HEK293 (cell line): ENCODE measurements around the gene DCAF8.

Source experiments
- HOXC10 ChIP-seq: sonication (generic); formaldehyde crosslinking; IDR thresholded peaks from 2 replicates; pipeline ENCODE4 v1.8.1; 2023; ENCODE audit warnings: mild to moderate bottlenecking, missing genetic modification reagents
- PATZ1 ChIP-seq: fragments of 450-650 bp; formaldehyde crosslinking; IDR thresholded peaks from 2 replicates; pipeline ENCODE4 v1.5.1; 2016; ENCODE audit warnings: missing biosample characterization, missing genetic modification characterization
- YY1 ChIP-seq: fragments of 450-650 bp; formaldehyde crosslinking; IDR thresholded peaks from 2 replicates; pipeline ENCODE4 v1.5.1; 2018; ENCODE audit warnings: missing biosample characterization, missing genetic modification characterization
- ZBTB20 ChIP-seq: fragments of 450-650 bp; formaldehyde crosslinking; IDR thresholded peaks from 2 replicates; pipeline ENCODE4 v1.5.1; 2016; ENCODE audit warnings: missing biosample characterization, missing genetic modification characterization
- ZFP3 ChIP-seq: fragments of 450-650 bp; formaldehyde crosslinking; IDR thresholded peaks from 2 replicates; pipeline ENCODE4 v1.5.1; 2016; ENCODE audit warnings: low read depth, missing biosample characterization, missing genetic modification characterization
- ZNF112 ChIP-seq: fragments of 450-650 bp; formaldehyde crosslinking; IDR thresholded peaks from 2 replicates; pipeline ENCODE4 v1.5.0; 2017; ENCODE audit warnings: missing biosample characterization, missing genetic modification characterization
- ZNF132 ChIP-seq: fragments of 450-650 bp; formaldehyde crosslinking; IDR thresholded peaks from 2 replicates; pipeline ENCODE4 v1.5.1; 2017; ENCODE audit warnings: missing biosample characterization, missing genetic modification characterization, borderline replicate concordance
- ZNF146 ChIP-seq: fragments of 450-650 bp; formaldehyde crosslinking; IDR thresholded peaks from 2 replicates; pipeline ENCODE4 v1.5.1; 2016; ENCODE audit warnings: missing biosample characterization, missing genetic modification characterization
- ZNF155 ChIP-seq: fragments of 450-650 bp; formaldehyde crosslinking; IDR thresholded peaks from 2 replicates; pipeline ENCODE4 v1.5.1; 2016; ENCODE audit warnings: missing biosample characterization, missing genetic modification characterization
- ZNF2 ChIP-seq: fragments of 450-650 bp; formaldehyde crosslinking; IDR thresholded peaks from 2 replicates; pipeline ENCODE4 v1.5.1; 2016; ENCODE audit warnings: missing biosample characterization, missing genetic modification characterization
- ZNF211 ChIP-seq: fragments of 450-650 bp; formaldehyde crosslinking; IDR thresholded peaks from 2 replicates; pipeline ENCODE4 v1.5.1; 2016; ENCODE audit warnings: low read depth, missing biosample characterization, missing genetic modification characterization
- ZNF23 ChIP-seq: fragments of 450-650 bp; formaldehyde crosslinking; IDR thresholded peaks from 2 replicates; pipeline ENCODE4 v1.5.1; 2016; ENCODE audit warnings: missing biosample characterization, missing genetic modification characterization, borderline replicate concordance
- ZNF248 ChIP-seq: fragments of 450-650 bp; formaldehyde crosslinking; IDR thresholded peaks from 2 replicates; pipeline ENCODE4 v1.5.1; 2017; ENCODE audit warnings: missing biosample characterization, missing genetic modification characterization
- ZNF350 ChIP-seq: fragments of 450-650 bp; formaldehyde crosslinking; IDR thresholded peaks from 2 replicates; pipeline ENCODE4 v1.5.0; 2017; ENCODE audit warnings: missing biosample characterization, mild to moderate bottlenecking, missing genetic modification characterization
- ZNF394 ChIP-seq: fragments of 450-650 bp; formaldehyde crosslinking; IDR thresholded peaks from 2 replicates; pipeline ENCODE4 v1.5.1; 2016; ENCODE audit warnings: missing biosample characterization, missing genetic modification characterization, mild to moderate bottlenecking, moderate library complexity, borderline replicate concordance
- ZNF580 ChIP-seq: fragments of 450-650 bp; formaldehyde crosslinking; IDR thresholded peaks from 2 replicates; pipeline ENCODE4 v1.5.1; 2016; ENCODE audit warnings: missing biosample characterization, missing genetic modification characterization
- ZNF621 ChIP-seq: fragments of 450-650 bp; formaldehyde crosslinking; IDR thresholded peaks from 2 replicates; pipeline ENCODE4 v1.5.1; 2017; ENCODE audit warnings: missing biosample characterization, missing genetic modification characterization
- ZNF654 ChIP-seq: fragments of 450-650 bp; formaldehyde crosslinking; IDR thresholded peaks from 2 replicates; pipeline ENCODE4 v1.5.1; 2016; ENCODE audit warnings: low read depth, missing biosample characterization, missing genetic modification characterization
- ZSCAN18 ChIP-seq: fragments of 450-650 bp; formaldehyde crosslinking; IDR thresholded peaks from 2 replicates; pipeline ENCODE4 v1.5.1; 2016; ENCODE audit warnings: missing biosample characterization, missing genetic modification characterization
- TF ChIP-seq, protein P1 (sequence below): fragments of 450-650 bp; formaldehyde crosslinking; IDR thresholded peaks from 2 replicates; pipeline ENCODE4 v1.5.1; 2017; ENCODE audit warnings: missing biosample characterization, missing genetic modification characterization
- TF ChIP-seq, protein P2 (sequence below): fragments of 450-650 bp; formaldehyde crosslinking; IDR thresholded peaks from 2 replicates; pipeline ENCODE4 v1.5.1; 2016; ENCODE audit warnings: missing biosample characterization, missing genetic modification characterization

DCAF8 gene

DNA sequence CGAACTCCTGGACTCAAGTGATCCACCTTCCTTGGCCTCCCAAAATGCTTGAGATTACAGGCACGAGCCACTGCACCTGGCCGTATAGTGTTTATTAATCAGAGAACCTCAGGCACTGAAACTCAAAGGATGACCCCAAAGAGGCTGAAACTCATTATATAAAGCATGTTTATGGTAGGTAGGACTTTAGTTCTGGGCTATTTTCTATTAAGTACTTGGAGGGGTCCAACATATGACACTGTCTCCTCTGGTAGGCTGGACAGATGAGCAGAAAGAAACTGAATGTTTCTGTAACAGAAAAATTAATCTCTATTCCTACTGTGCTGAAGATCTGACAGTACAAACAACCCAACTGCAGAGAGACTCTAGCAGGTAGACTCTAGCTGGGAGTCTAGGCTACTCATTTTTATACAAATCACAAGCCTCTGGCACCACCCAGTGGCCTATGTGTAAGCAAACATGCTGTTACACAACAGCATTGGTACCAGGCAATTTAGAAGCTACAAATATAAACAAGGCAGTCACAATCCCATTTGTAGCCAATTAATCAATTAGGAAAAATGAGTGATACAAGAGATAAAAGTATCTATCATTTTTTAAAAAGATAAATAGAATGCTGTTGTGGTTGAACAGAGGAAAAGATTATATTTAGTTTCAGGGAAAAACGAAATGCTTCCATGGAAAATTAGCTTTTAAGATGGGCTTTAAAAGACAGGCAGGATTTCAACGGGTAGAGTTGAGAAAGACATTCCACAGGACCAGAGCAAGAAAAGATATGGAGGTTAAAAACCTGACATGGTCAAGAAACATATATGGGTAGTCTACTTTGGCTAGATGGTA lies 10.4 kb downstream of the DCAF8 start (continued):
- TF ChIP-seq ZNF350 (tag by site-specific recombination) (no peak), ZBTB20 (tag by site-specific recombination) (no peak), ZNF155 (tag by site-specific recombination) (no peak), ZNF146 (tag by site-specific recombination) (no peak), ZNF580 (tag by site-specific recombination) (no peak), ZNF132 (tag by site-specific recombination) (no peak), ZNF248 (no peak), ZNF211 (tag by site-specific recombination) (no peak), YY1 (tag by site-specific recombination) (no peak), ZSCAN18 (tag by site-specific recombination) (no peak), ZNF621 (no peak), PATZ1 (no peak), HOXC10 (no peak), ZNF112 (no peak), ZFP3 (tag by site-specific recombination) (no peak), ZNF394 (tag by site-specific recombination) (peak; percentile 42; the same call in 1 of the 2 replicates), ZNF23 (tag by site-specific recombination) (no peak), ZNF2 (tag by site-specific recombination) (peak; percentile 75; the same call in 1 of the 2 replicates), ZNF654 (tag by site-specific recombination) (peak; percentile 91)
- TF ChIP-seq, protein P1, sequence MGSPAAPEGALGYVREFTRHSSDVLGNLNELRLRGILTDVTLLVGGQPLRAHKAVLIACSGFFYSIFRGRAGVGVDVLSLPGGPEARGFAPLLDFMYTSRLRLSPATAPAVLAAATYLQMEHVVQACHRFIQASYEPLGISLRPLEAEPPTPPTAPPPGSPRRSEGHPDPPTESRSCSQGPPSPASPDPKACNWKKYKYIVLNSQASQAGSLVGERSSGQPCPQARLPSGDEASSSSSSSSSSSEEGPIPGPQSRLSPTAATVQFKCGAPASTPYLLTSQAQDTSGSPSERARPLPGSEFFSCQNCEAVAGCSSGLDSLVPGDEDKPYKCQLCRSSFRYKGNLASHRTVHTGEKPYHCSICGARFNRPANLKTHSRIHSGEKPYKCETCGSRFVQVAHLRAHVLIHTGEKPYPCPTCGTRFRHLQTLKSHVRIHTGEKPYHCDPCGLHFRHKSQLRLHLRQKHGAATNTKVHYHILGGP (tag by site-specific recombination): no peak
- TF ChIP-seq, protein P2, sequence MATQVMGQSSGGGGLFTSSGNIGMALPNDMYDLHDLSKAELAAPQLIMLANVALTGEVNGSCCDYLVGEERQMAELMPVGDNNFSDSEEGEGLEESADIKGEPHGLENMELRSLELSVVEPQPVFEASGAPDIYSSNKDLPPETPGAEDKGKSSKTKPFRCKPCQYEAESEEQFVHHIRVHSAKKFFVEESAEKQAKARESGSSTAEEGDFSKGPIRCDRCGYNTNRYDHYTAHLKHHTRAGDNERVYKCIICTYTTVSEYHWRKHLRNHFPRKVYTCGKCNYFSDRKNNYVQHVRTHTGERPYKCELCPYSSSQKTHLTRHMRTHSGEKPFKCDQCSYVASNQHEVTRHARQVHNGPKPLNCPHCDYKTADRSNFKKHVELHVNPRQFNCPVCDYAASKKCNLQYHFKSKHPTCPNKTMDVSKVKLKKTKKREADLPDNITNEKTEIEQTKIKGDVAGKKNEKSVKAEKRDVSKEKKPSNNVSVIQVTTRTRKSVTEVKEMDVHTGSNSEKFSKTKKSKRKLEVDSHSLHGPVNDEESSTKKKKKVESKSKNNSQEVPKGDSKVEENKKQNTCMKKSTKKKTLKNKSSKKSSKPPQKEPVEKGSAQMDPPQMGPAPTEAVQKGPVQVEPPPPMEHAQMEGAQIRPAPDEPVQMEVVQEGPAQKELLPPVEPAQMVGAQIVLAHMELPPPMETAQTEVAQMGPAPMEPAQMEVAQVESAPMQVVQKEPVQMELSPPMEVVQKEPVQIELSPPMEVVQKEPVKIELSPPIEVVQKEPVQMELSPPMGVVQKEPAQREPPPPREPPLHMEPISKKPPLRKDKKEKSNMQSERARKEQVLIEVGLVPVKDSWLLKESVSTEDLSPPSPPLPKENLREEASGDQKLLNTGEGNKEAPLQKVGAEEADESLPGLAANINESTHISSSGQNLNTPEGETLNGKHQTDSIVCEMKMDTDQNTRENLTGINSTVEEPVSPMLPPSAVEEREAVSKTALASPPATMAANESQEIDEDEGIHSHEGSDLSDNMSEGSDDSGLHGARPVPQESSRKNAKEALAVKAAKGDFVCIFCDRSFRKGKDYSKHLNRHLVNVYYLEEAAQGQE: no peak
